Measurements from ENCODE around the gene ASIC3. TPM values are rescaled to one million over a fixed set of nuclear protein-coding genes. Genes with fewer than 3 reads are reported as not detected.

ASIC3 gene
- total and polyA plus RNA-seq, 2 donors (not counting 3 experiments of a cell fraction or from before 2014, with no cell fraction given) = 0.69 to 0.70 TPM

GRCh38 chr7:151043959-151044358 is 4.4 kb upstream of the ASIC3 start:
- H3K27ac ChIP-seq (ENCODE audit: insufficient read depth, low read depth, low read length) = no peak overlapping the region
- peaks cover 13% of the 10 kb centered on the region for H3K4me1 ChIP-seq (ENCODE audit: control insufficient read depth, extremely low read depth, insufficient read depth, low read length)
- FAIRE-seq (no peak), DNase-seq (ENCODE audit: low read depth, low spot score) (no peak)
- no peaks in the 10 kb centered on the region for H3K79me2 ChIP-seq (ENCODE audit: control insufficient read depth, insufficient read depth, low read length)
- dilution Hi-C loops (cut with MboI; ENCODE audit: extremely low pct_ligation_motif_present, low sequenced_read_pairs) (no loop called here), intact Hi-C loops (cut with micrococcal nuclease) (no loop called here)
- no peaks in the 10 kb centered on the region for H3K9me3 ChIP-seq (replicated peaks; ENCODE audit: control insufficient read depth, insufficient read depth, low read length)
- no TSS peak for BruUV-seq (replicated peaks)
- no peak for TF ChIP-seq MYC (IDR thresholded peaks at IDR 0.05; ENCODE audit: low read depth, low read length)
- no peak for TF ChIP-seq GATA2 (IDR thresholded peaks at IDR 0.05; ENCODE audit: insufficient read depth, insufficient read length, low read depth, low read length)
- TF ChIP-seq MAX (IDR thresholded peaks at IDR 0.05; ENCODE audit: insufficient read depth, insufficient read length) = no peak
- no peak for TF ChIP-seq CTCF (IDR thresholded peaks at IDR 0.05; ENCODE audit: extremely low read depth in 1 of 2, insufficient read depth in 1 of 2, low read depth in 1 of 2, low read length in 2 of 2)
- TF ChIP-seq FOS (IDR thresholded peaks at IDR 0.05; ENCODE audit: borderline replicate concordance, insufficient read depth, low read length) = no peak
- no peak for TF ChIP-seq EZH2 (IDR thresholded peaks at IDR 0.05; ENCODE audit: borderline replicate concordance, low read depth, low read length, severe bottlenecking)
- TF ChIP-seq POLR2AphosphoS5 (IDR thresholded peaks at IDR 0.05; ENCODE audit: insufficient read depth, low read depth, low read length) = no peak
- TF ChIP-seq JUN (IDR thresholded peaks at IDR 0.05; ENCODE audit: borderline replicate concordance, insufficient read depth, insufficient read length, low read depth) = no peak
- no peak for TF ChIP-seq POLR2A (IDR thresholded peaks at IDR 0.05; ENCODE audit: low read depth, low read length)
- no peaks in the 10 kb centered on the region for H3K36me3 ChIP-seq (ENCODE audit: control insufficient read depth in 2 of 2, extremely low read depth in 1 of 2, insufficient read depth in 2 of 2, low read length in 2 of 2)
- no peak overlapping the region for H3K4me3 ChIP-seq (replicated peaks in 1 of 3; ENCODE audit: insufficient read depth in 1 of 3, low read depth in 1 of 3, low read length in 3 of 3)
- no peak overlapping the region for H2AFZ ChIP-seq (ENCODE audit: low read depth, low read length)
- no peaks in the 10 kb centered on the region for H3K9me1 ChIP-seq (replicated peaks; ENCODE audit: control insufficient read depth, extremely low read depth, insufficient read depth, low read length)
- CTCF ChIA-PET = interaction anchor here (0.8 kb wide), 1 partner anchor 26 kb away, joined by 3 read pairs; no protein-coding TSS in a partner anchor
- no peaks in the 10 kb centered on the region for H4K20me1 ChIP-seq (replicated peaks; ENCODE audit: control insufficient read depth, extremely low read depth, insufficient read depth, low read length)
- POLR2A ChIA-PET = no interaction called here
- H3K27me3 ChIP-seq (ENCODE audit: control insufficient read depth in 2 of 2, insufficient read depth in 2 of 2, low read length in 2 of 2) = no peaks in the 10 kb centered on the region
- H3K4me2 ChIP-seq (ENCODE audit: insufficient read depth, low read length) = no peak overlapping the region
- no peak overlapping the region for H3K9ac ChIP-seq (replicated peaks; ENCODE audit: extremely low read depth, insufficient read depth, low read length)

All from endothelial cell of umbilical vein (primary cell).